HG02623 (cell line): ENCODE results near the gene CSNK1E.
"Not testable (repeated sequence)": the region's sequence is repeated elsewhere in the genome, so short reads cannot be mapped to it uniquely, and the experiment has no call there.

Experiments
- ATAC-seq: cut with Tn5 transposase; IDR thresholded peaks from one replicate; pipeline ENCODE4 v1.9.1; 2021; ENCODE audit warnings: moderate library complexity; ENCODE audit not compliant: unreplicated experiment

CSNK1E gene

GRCh38 chr22:38317122-38317994, at the start of gene CSNK1E:
TSS of gene CSNK1E (minus strand) at chr22:38317433. CDS start at chr22:38314157, 3,276 bp downstream.
- peak; percentile 45 for ATAC-seq

GRCh38 chr22:38365829-38366228, 48.6 kb upstream of the CSNK1E start:
- not testable (repeated sequence) for ATAC-seq

GRCh38 chr22:38365174-38365573, 47.9 kb upstream of the CSNK1E start:
- not testable (repeated sequence) for ATAC-seq

GRCh38 chr22:38360560-38360959, 43.3 kb upstream of the CSNK1E start:
- ATAC-seq = not testable (repeated sequence)

GRCh38 chr22:38359817-38360216, 42.6 kb upstream of the CSNK1E start:
- ATAC-seq = not testable (repeated sequence)

- not testable (repeated sequence) for ATAC-seq
These were observed 40.7 kb upstream of the CSNK1E start for GRCh38 chr22:38357971-38358370.

GRCh38 chr22:38355275-38355674, 38.0 kb upstream of the CSNK1E start:
- no peak for ATAC-seq

- no peak for ATAC-seq
These were observed 36.5 kb upstream of the CSNK1E start for GRCh38 chr22:38353701-38354100.

- ATAC-seq = no peak
These were observed 36.0 kb upstream of the CSNK1E start for GRCh38 chr22:38353142-38353629.

GRCh38 chr22:38352436-38352835, 35.2 kb upstream of the CSNK1E start:
- ATAC-seq = no peak

- ATAC-seq = no peak
These were observed 33.5 kb upstream of the CSNK1E start for GRCh38 chr22:38350444-38351359.

GRCh38 chr22:38348751-38349496, 31.7 kb upstream of the CSNK1E start:
- no peak for ATAC-seq

- ATAC-seq = no peak
These were observed 30.9 kb upstream of the CSNK1E start for GRCh38 chr22:38347944-38348750.

GRCh38 chr22:38347181-38347943, 30.1 kb upstream of the CSNK1E start:
- ATAC-seq = no peak

GRCh38 chr22:38346506-38346905, 29.3 kb upstream of the CSNK1E start:
- no peak for ATAC-seq

GRCh38 chr22:38345782-38346181, 28.5 kb upstream of the CSNK1E start:
- ATAC-seq = no peak

- not testable (repeated sequence) for ATAC-seq
These were observed 22.7 kb upstream of the CSNK1E start for GRCh38 chr22:38339893-38340292.

- no peak for ATAC-seq
These were observed 21.6 kb upstream of the CSNK1E start for GRCh38 chr22:38338772-38339379.

GRCh38 chr22:38336699-38337098, 19.5 kb upstream of the CSNK1E start:
- no peak for ATAC-seq
